SK-N-SH treated with all-trans-retinoic acid at 6 μM for 48 hours (cell line): ENCODE data around the gene PCIF1.

Experiments
- ATAC-seq: fragments of 200-7000 bp; cut with Tn5 transposase; 3 replicates; pipeline ENCODE4 v1.9.1; 2020; ENCODE audit warnings: mild to moderate bottlenecking, moderate library complexity
- ARNTL ChIP-seq: fragments of 450-650 bp; formaldehyde crosslinking; IDR thresholded peaks from 2 replicates; pipeline ENCODE4 v1.5.0; 2020; ENCODE audit warnings: low read depth, mild to moderate bottlenecking, moderate library complexity, borderline replicate concordance
- BACH2 ChIP-seq: fragments of 250-450 bp; sonication (Bioruptor Pico); IDR thresholded peaks from 2 replicates; pipeline ENCODE4 v1.9.0; 2021; ENCODE audit warnings: mild to moderate bottlenecking, borderline replicate concordance
- CREB5 ChIP-seq: fragments of 250-450 bp; sonication (Bioruptor Pico); IDR thresholded peaks from 2 replicates; pipeline ENCODE4 v1.5.1; 2020; ENCODE audit warnings: low read depth, mild to moderate bottlenecking, moderate library complexity
- CSDC2 ChIP-seq: fragments of 250-450 bp; sonication (Bioruptor Pico); IDR thresholded peaks from 2 replicates; pipeline ENCODE4 v1.5.0; 2020; ENCODE audit warnings: mild to moderate bottlenecking, moderate library complexity
- CSRNP3 ChIP-seq: fragments of 250-450 bp; sonication (Bioruptor Pico); IDR thresholded peaks from 2 replicates; pipeline ENCODE4 v1.5.1; 2021; ENCODE audit warnings: mild to moderate bottlenecking, moderate library complexity
- GLIS3 ChIP-seq: fragments of 250-450 bp; sonication (Bioruptor Pico); IDR thresholded peaks from 2 replicates; pipeline ENCODE4 v1.5.0; 2020; ENCODE audit warnings: mild to moderate bottlenecking, moderate library complexity
- ISL1 ChIP-seq: fragments of 250-450 bp; sonication (Bioruptor Pico); IDR thresholded peaks from 2 replicates; pipeline ENCODE4 v2.1.2; 2022; ENCODE audit warnings: mild to moderate bottlenecking, moderate library complexity
- OSR1 ChIP-seq: fragments of 250-450 bp; sonication (Bioruptor Pico); IDR thresholded peaks from 2 replicates; pipeline ENCODE4 v1.8.0; 2022; ENCODE audit warnings: moderate library complexity, mild to moderate bottlenecking, inconsistent platforms
- PATZ1 ChIP-seq: fragments of 250-450 bp; sonication (Bioruptor Pico); IDR thresholded peaks from 2 replicates; pipeline ENCODE4 v1.8.0; 2020; ENCODE audit warnings: mild to moderate bottlenecking, moderate library complexity, borderline replicate concordance
- POU6F1 ChIP-seq: fragments of 250-450 bp; sonication (Bioruptor Pico); IDR thresholded peaks from 2 replicates; pipeline ENCODE4 v1.8.0; 2021; ENCODE audit warnings: low read depth, mild to moderate bottlenecking, moderate library complexity, borderline replicate concordance
- PPARA ChIP-seq: fragments of 250-450 bp; sonication (Bioruptor Pico); IDR thresholded peaks from 2 replicates; pipeline ENCODE4 v1.5.0; 2020; ENCODE audit warnings: mild to moderate bottlenecking, borderline replicate concordance
- RARB ChIP-seq: fragments of 250-450 bp; sonication (Bioruptor Pico); IDR thresholded peaks from 2 replicates; pipeline ENCODE4 v1.8.0; 2021; ENCODE audit warnings: mild to moderate bottlenecking, moderate library complexity
- SNAI2 ChIP-seq: fragments of 250-450 bp; sonication (Bioruptor Pico); IDR thresholded peaks from 2 replicates; pipeline ENCODE4 v1.5.0; 2020; ENCODE audit warnings: mild to moderate bottlenecking, moderate library complexity
- TCF4 ChIP-seq: fragments of 250-450 bp; sonication (Bioruptor Pico); IDR thresholded peaks from 2 replicates; pipeline ENCODE4 v1.8.0; 2021; ENCODE audit warnings: mild to moderate bottlenecking, moderate library complexity, borderline replicate concordance
- TOX ChIP-seq: fragments of 250-450 bp; sonication (Bioruptor Pico); IDR thresholded peaks from 2 replicates; pipeline ENCODE4 v1.8.0; 2021; ENCODE audit warnings: mild to moderate bottlenecking, moderate library complexity, borderline replicate concordance
- TSHZ2 ChIP-seq: fragments of 250-450 bp; sonication (Bioruptor Pico); IDR thresholded peaks from 2 replicates; pipeline ENCODE4 v1.5.0; 2020; ENCODE audit warnings: mild to moderate bottlenecking, moderate library complexity
- ZC3H10 ChIP-seq: fragments of 250-450 bp; sonication (Bioruptor Pico); IDR thresholded peaks from 2 replicates; pipeline ENCODE4 v1.5.1; 2021; ENCODE audit warnings: mild to moderate bottlenecking, moderate library complexity
- ZFP3 ChIP-seq: fragments of 250-450 bp; sonication (Bioruptor Pico); IDR thresholded peaks from 2 replicates; pipeline ENCODE4 v1.5.0; 2020; ENCODE audit warnings: mild to moderate bottlenecking, moderate library complexity
- ZFP30 ChIP-seq: fragments of 450-650 bp; formaldehyde crosslinking; IDR thresholded peaks from 2 replicates; pipeline ENCODE4 v1.5.0; 2022; ENCODE audit warnings: mild to moderate bottlenecking, moderate library complexity
- ZNF565 ChIP-seq: fragments of 450-650 bp; formaldehyde crosslinking; conservative IDR thresholded peaks from 2 replicates; pipeline ENCODE4 v1.5.0; 2020; ENCODE audit warnings: low read depth, mild to moderate bottlenecking, moderate library complexity
- ZNF70 ChIP-seq: fragments of 450-650 bp; formaldehyde crosslinking; IDR thresholded peaks from 2 replicates; pipeline ENCODE4 v1.5.0; 2020; ENCODE audit warnings: mild to moderate bottlenecking, moderate library complexity
- ZNF8 ChIP-seq: fragments of 450-650 bp; formaldehyde crosslinking; IDR thresholded peaks from 2 replicates; pipeline ENCODE4 v1.5.0; 2020; ENCODE audit warnings: mild to moderate bottlenecking, moderate library complexity

Gene PCIF1

GRCh38 chr20:45894797-45895196 is 39.7 kb upstream of the PCIF1 start:
- TF ChIP-seq ARNTL (CRISPR knock-in tag) (no peak), GLIS3 (CRISPR knock-in tag) (no peak), PPARA (no peak), ISL1 (CRISPR knock-in tag) (no peak), TSHZ2 (no peak), ZNF565 (CRISPR knock-in tag) (no peak), ZFP3 (no peak), POU6F1 (CRISPR knock-in tag) (no peak), CSRNP3 (no peak), TCF4 (no peak)
- TF ChIP-seq, all 23 proteins: peak for 0

GRCh38 chr20:45896641-45897161 is 37.8 kb upstream of the PCIF1 start:
- no peak for TF ChIP-seq BACH2 (CRISPR knock-in tag)
- TF ChIP-seq ZNF565 (CRISPR knock-in tag) = no peak
- TF ChIP-seq ARNTL (CRISPR knock-in tag) = no peak
- no peak for TF ChIP-seq RARB (CRISPR knock-in tag)
- no peak for TF ChIP-seq CREB5 (CRISPR knock-in tag)
- TF ChIP-seq CSDC2 (CRISPR knock-in tag) = no peak
- TF ChIP-seq SNAI2 (CRISPR knock-in tag) = no peak
- no peak for TF ChIP-seq TOX (CRISPR knock-in tag)
- no peak for TF ChIP-seq PATZ1 (CRISPR knock-in tag)
- no peak for TF ChIP-seq ZFP3
- TF ChIP-seq TCF4 = no peak
- TF ChIP-seq GLIS3 (CRISPR knock-in tag) = no peak
- no peak for TF ChIP-seq ISL1 (CRISPR knock-in tag)
- TF ChIP-seq OSR1 (CRISPR knock-in tag) = no peak
- no peak for TF ChIP-seq ZFP30
- no peak for TF ChIP-seq ZNF8 (CRISPR knock-in tag)
- no peak for ATAC-seq

More at GRCh38 chr20:45894797-45895196, 39.7 kb upstream of the PCIF1 start:
- no peak for ATAC-seq

- ATAC-seq = no peak
- TF ChIP-seq ZC3H10 (CRISPR knock-in tag) (no peak), ZNF8 (CRISPR knock-in tag) (no peak), PATZ1 (CRISPR knock-in tag) (no peak), OSR1 (CRISPR knock-in tag) (no peak), ARNTL (CRISPR knock-in tag) (no peak), ZNF70 (no peak), RARB (CRISPR knock-in tag) (no peak), BACH2 (CRISPR knock-in tag) (no peak), CSDC2 (CRISPR knock-in tag) (no peak), TCF4 (no peak), TSHZ2 (no peak), ISL1 (CRISPR knock-in tag) (no peak), PPARA (no peak)
Measured at GRCh38 chr20:45897289-45897688, 37.2 kb upstream of the PCIF1 start.
